Choroid plexus epithelial cell (primary cell): Measurements from ENCODE around the gene APAF1.

ENCODE experiments used
- DNase-seq: peaks from one replicate; pipeline ENCODE4 v3.0.0-alpha.2; 2010; ENCODE audit warnings: low read depth
- H3K4me3 ChIP-seq: 2 replicates; pipeline ENCODE4 v1.5.1; 2011; ENCODE audit warnings: low read depth, mild to moderate bottlenecking, control low read depth, low read length, moderate library complexity
- TF ChIP-seq, protein P1 (sequence below): conservative IDR thresholded peaks from 2 replicates; pipeline ENCODE4 v1.5.1; 2011; ENCODE audit warnings: low read depth, mild to moderate bottlenecking, control low read depth, inconsistent platforms, low read length, moderate library complexity

APAF1 gene

GRCh38 chr12:98646294-98647090 lies 1.4 kb downstream of the APAF1 start:
- TF ChIP-seq, protein P1, sequence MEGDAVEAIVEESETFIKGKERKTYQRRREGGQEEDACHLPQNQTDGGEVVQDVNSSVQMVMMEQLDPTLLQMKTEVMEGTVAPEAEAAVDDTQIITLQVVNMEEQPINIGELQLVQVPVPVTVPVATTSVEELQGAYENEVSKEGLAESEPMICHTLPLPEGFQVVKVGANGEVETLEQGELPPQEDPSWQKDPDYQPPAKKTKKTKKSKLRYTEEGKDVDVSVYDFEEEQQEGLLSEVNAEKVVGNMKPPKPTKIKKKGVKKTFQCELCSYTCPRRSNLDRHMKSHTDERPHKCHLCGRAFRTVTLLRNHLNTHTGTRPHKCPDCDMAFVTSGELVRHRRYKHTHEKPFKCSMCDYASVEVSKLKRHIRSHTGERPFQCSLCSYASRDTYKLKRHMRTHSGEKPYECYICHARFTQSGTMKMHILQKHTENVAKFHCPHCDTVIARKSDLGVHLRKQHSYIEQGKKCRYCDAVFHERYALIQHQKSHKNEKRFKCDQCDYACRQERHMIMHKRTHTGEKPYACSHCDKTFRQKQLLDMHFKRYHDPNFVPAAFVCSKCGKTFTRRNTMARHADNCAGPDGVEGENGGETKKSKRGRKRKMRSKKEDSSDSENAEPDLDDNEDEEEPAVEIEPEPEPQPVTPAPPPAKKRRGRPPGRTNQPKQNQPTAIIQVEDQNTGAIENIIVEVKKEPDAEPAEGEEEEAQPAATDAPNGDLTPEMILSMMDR = peak; percentile 21
- peak; percentile 43 for DNase-seq
- peak overlapping the region; percentile 95 for H3K4me3 ChIP-seq

DNA sequence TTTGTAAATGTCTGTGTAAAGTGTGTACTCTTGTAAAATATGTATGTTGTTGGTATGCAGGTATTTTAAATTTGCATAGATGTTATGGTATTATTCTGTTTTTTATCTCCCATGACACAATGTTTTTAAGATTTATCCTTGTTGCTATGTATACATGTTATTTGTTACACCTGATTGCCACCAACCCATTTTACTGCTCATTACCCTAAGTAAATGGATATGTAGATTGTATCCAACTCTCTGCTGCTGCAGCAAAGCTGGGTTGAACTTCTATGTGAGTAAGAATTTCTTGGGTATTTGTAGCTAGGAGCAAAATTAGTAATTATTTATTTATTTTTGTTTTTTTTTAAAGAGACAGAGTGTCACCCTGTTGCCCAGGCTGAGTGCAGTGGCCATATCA lies 6.2 kb downstream of the APAF1 start:
- DNase-seq = no peak
- TF ChIP-seq, protein P1 = no peak
- no peak overlapping the region for H3K4me3 ChIP-seq

DNA sequence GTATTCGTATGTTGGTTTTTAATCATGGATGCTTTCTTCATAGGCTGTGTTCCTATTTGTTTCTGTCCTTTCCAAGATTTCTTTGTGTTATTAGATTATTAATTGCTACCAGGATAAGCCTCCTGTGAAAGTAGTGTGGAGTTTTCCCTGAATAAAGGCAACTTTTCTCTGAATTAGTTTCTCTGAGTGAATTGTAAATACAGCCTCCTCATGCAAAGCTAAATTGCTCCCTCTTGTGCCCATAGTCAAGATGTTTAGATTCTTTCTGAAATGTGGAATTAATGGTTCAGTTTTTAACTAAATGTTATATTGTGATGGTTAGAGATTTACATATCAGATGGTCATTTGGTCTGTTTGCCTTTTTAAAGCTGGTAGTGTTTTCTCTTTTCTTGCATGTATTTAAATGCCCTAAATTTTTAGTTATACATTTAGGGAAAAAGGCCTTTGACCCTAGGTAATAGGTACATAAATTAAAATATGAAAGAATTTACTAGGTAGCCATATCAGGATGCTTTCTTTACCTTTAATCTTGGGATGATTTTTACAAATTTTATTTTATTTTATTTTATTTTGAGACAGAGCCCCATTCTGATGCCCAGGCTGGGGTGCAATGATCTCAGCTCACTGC lies 8.9 kb downstream of the APAF1 start:
- DNase-seq = peak; percentile 85
- H3K4me3 ChIP-seq = no peak overlapping the region
- TF ChIP-seq, protein P1 = peak; percentile 64

DNA sequence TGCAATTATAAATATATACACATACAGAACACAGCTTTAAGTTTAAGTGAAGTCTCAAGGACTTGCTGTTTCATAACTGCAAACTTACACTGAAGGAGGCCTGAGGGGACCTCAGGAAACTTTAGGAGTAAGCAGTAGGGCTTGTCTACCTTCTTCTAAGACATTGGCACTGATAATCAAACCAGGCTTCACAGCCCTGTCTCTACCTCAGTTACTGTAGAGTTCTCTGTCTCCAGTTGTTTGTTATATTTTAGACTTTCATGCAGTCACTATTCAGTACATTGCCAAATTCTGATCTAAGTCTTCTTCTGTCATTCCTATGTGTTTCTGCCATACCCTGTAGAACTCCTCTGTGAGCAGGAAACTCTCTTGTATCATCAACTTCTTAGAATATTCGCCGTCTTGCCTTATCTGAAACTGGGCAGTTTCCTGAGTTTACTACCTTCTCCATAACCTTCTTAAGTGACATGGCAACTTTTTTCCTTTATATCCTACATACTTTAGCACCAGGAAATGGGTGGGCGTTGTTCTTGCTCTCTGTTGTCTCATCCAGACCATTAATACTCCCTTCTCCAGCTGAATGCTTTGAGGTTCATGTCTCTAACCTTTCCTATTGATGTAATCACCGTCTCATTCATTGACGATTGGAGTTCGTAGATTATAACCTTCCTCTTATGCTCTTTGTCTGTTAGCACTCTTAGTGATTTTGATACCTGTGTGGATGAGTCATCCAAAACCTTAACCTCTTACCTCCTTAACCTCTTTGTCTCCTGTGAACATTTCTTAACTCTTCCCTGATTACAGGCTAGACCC lies 11.4 kb downstream of the APAF1 start:
- DNase-seq = no peak
- H3K4me3 ChIP-seq = no peak overlapping the region
- TF ChIP-seq, protein P1 = no peak

DNA sequence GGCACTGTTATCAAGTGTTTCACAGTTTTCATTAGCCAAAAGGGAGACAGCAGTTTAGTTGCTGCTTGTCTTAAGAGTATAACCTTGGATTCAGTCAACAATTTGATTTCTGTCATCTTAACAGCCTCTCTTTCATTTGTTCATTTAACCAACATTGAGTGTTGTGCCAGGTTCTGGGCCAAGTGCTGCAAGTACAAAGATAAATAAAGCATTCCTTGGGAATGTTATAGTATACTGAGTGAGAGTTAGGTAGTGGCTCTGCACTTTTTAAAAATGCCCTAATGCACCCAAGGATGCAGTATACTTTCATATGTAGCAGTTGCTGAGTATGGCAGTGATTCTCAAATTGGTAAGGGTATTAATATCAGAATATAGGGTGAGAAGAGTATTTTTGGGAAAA lies 15.4 kb downstream of the APAF1 start:
- TF ChIP-seq, protein P1 = no peak
- DNase-seq = no peak
- H3K4me3 ChIP-seq = no peak overlapping the region

DNA sequence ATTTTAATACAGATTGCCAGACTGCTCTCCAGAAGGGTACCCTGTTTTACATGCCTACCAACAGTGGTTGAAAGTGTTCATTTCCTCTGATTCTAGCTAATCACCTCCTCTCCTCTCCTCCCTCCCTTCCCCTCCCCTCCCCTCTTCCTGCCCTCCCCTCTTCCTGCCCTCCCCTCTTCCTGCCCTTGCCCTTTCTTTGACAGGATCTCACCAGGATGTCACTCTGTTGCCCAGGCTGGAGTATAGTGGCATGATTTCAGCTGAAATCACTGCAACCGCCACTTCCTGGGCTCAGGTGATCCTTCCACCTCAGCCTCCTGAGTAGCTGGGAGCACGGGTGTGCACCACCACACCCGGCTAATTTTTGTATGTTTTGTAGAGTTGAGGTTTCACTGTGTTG lies 24.7 kb downstream of the APAF1 start:
- no peak overlapping the region for H3K4me3 ChIP-seq
- TF ChIP-seq, protein P1 = no peak
- DNase-seq = no peak
